ENCODE data around the gene STXBP1.

GRCh38 chr9:127571971-127572370 lies 40.1 kb upstream of the STXBP1 start:
- TF ChIP-seq CTCF (IDR thresholded peaks at IDR 0.05 in 2 of 3, conservative IDR thresholded peaks at IDR 0.05 in 1 of 3; ENCODE audit: insufficient read depth in 2 of 3, low read depth in 1 of 3, low read length in 3 of 3) = no peak
- no peak for TF ChIP-seq CGGBP1 (CRISPR knock-in tag; IDR thresholded peaks at IDR 0.05)
- no peak for TF ChIP-seq SMAD4 (CRISPR knock-in tag; conservative IDR thresholded peaks at IDR 0.05)
- TF ChIP-seq POLR2A (conservative IDR thresholded peaks at IDR 0.05) = no peak
- no peak for TF ChIP-seq TAL1 (IDR thresholded peaks at IDR 0.05)
- no peak for TF ChIP-seq ZBTB17 (CRISPR knock-in tag; IDR thresholded peaks at IDR 0.05)
- TF ChIP-seq ZNF280B (CRISPR knock-in tag; IDR thresholded peaks at IDR 0.05) = no peak
- TF ChIP-seq ID3 (CRISPR knock-in tag; IDR thresholded peaks at IDR 0.05) = no peak
- no peak for TF ChIP-seq ID3 (tag; IDR thresholded peaks at IDR 0.05)

Measured in K562 (cell line).